ENCODE results near the gene TRPV6.

DNA sequence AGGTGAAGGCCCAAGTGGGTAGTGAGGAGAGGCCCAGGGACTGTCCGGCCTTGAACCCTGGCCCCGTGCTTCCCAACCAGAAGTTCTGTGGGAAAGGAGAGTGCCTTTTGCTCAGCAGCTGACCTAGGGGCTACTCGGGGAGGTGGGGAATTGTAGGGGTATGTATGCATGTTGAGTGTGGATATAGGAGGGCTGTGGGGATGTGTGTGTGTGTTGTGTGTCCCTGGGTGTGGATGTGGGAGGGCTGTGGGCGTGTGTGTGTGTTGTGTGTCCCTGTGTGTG is 18.5 kb downstream of the TRPV6 start:
- TF ChIP-seq EZH2 (IDR thresholded peaks at IDR 0.05) (no peak), JUND (IDR thresholded peaks at IDR 0.05) (no peak), ZNF274 (IDR thresholded peaks at IDR 0.05; ENCODE audit: low read depth, low read length) (no peak), POLR2A (IDR thresholded peaks at IDR 0.05; ENCODE audit: borderline replicate concordance, extremely low read depth, insufficient read depth, insufficient read length) (no peak), EZH2phosphoT487 (IDR thresholded peaks at IDR 0.05; ENCODE audit: borderline replicate concordance) (no peak), CEBPB (IDR thresholded peaks at IDR 0.05; ENCODE audit: low read depth) (no peak), SIN3A (IDR thresholded peaks at IDR 0.05; ENCODE audit: low read depth) (no peak), SP1 (IDR thresholded peaks at IDR 0.05; ENCODE audit: low read depth) (no peak), TCF7L2 (IDR thresholded peaks at IDR 0.05; ENCODE audit: borderline replicate concordance, extremely low read depth, insufficient read depth, insufficient read length) (no peak)
- TF ChIP-seq, protein P1, sequence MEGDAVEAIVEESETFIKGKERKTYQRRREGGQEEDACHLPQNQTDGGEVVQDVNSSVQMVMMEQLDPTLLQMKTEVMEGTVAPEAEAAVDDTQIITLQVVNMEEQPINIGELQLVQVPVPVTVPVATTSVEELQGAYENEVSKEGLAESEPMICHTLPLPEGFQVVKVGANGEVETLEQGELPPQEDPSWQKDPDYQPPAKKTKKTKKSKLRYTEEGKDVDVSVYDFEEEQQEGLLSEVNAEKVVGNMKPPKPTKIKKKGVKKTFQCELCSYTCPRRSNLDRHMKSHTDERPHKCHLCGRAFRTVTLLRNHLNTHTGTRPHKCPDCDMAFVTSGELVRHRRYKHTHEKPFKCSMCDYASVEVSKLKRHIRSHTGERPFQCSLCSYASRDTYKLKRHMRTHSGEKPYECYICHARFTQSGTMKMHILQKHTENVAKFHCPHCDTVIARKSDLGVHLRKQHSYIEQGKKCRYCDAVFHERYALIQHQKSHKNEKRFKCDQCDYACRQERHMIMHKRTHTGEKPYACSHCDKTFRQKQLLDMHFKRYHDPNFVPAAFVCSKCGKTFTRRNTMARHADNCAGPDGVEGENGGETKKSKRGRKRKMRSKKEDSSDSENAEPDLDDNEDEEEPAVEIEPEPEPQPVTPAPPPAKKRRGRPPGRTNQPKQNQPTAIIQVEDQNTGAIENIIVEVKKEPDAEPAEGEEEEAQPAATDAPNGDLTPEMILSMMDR (IDR thresholded peaks at IDR 0.05 in 2 of 3, conservative IDR thresholded peaks at IDR 0.05 in 1 of 3; ENCODE audit: borderline replicate concordance in 1 of 3, insufficient read depth in 1 of 3, low read depth in 2 of 3, low read length in 2 of 3): no peak
- TF ChIP-seq, protein P2, sequence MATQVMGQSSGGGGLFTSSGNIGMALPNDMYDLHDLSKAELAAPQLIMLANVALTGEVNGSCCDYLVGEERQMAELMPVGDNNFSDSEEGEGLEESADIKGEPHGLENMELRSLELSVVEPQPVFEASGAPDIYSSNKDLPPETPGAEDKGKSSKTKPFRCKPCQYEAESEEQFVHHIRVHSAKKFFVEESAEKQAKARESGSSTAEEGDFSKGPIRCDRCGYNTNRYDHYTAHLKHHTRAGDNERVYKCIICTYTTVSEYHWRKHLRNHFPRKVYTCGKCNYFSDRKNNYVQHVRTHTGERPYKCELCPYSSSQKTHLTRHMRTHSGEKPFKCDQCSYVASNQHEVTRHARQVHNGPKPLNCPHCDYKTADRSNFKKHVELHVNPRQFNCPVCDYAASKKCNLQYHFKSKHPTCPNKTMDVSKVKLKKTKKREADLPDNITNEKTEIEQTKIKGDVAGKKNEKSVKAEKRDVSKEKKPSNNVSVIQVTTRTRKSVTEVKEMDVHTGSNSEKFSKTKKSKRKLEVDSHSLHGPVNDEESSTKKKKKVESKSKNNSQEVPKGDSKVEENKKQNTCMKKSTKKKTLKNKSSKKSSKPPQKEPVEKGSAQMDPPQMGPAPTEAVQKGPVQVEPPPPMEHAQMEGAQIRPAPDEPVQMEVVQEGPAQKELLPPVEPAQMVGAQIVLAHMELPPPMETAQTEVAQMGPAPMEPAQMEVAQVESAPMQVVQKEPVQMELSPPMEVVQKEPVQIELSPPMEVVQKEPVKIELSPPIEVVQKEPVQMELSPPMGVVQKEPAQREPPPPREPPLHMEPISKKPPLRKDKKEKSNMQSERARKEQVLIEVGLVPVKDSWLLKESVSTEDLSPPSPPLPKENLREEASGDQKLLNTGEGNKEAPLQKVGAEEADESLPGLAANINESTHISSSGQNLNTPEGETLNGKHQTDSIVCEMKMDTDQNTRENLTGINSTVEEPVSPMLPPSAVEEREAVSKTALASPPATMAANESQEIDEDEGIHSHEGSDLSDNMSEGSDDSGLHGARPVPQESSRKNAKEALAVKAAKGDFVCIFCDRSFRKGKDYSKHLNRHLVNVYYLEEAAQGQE (IDR thresholded peaks at IDR 0.05; ENCODE audit: low read depth): no peak
- TF ChIP-seq, protein P3, sequence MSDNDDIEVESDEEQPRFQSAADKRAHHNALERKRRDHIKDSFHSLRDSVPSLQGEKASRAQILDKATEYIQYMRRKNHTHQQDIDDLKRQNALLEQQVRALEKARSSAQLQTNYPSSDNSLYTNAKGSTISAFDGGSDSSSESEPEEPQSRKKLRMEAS (IDR thresholded peaks at IDR 0.05): no peak
